Esophagus (tissue), 2 donors: ENCODE data around the gene TRIM2. TPM values are rescaled to one million over a fixed set of nuclear protein-coding genes. Genes with fewer than 3 reads are reported as not detected.
"Not testable (repeated sequence)": the region's sequence is repeated elsewhere in the genome, so short reads cannot be mapped to it uniquely, and the experiment has no call there.

Source experiments
- H3K27ac ChIP-seq, 2 donors: one replicate each; pipeline ENCODE4 v1.5.1; 2013; ENCODE audit warnings: low read depth in 2 of 2, mild to moderate bottlenecking in 2 of 2, inconsistent platforms in 1 of 2, low read length in 1 of 2, moderate library complexity in 1 of 2
- H3K27me3 ChIP-seq, 2 donors: one replicate each; pipeline ENCODE4 v1.6.1; 2013; ENCODE audit warnings: low read length in 2 of 2, control low read depth in 1 of 2, mild to moderate bottlenecking in 1 of 2; ENCODE audit not compliant: insufficient read depth in 2 of 2, control insufficient read depth in 1 of 2
- H3K36me3 ChIP-seq, 2 donors: one replicate each; pipeline ENCODE4 v1.6.1; 2013; ENCODE audit warnings: low read length in 1 of 2; ENCODE audit not compliant: control insufficient read depth in 2 of 2, insufficient read depth in 2 of 2
- H3K4me1 ChIP-seq, 2 donors: one replicate each; pipeline ENCODE4 v1.6.1; 2013; ENCODE audit warnings: low read length in 1 of 2; ENCODE audit not compliant: control insufficient read depth in 2 of 2, insufficient read depth in 2 of 2
- H3K4me3 ChIP-seq, 2 donors: one replicate each; pipeline ENCODE4 v1.5.1; 2013; ENCODE audit warnings: low read length in 2 of 2, mild to moderate bottlenecking in 2 of 2, low read depth in 1 of 2, moderate library complexity in 1 of 2
- H3K9me3 ChIP-seq, 2 donors: one replicate each; pipeline ENCODE4 v1.6.1; 2013; ENCODE audit warnings: mild to moderate bottlenecking in 2 of 2, low read depth in 1 of 2, low read length in 1 of 2, moderate library complexity in 1 of 2; ENCODE audit not compliant: control insufficient read depth in 2 of 2, insufficient read depth in 1 of 2
- WGBS, 2 donors: extraction: QIAGEN DNeasy Blood & Tissue Kit; methylation state at CpG; one replicate each; pipeline ENCODE4 v1.1.7; 2013; 5-methylcytosine and 5-hydroxymethylcytosine counted together
- polyA plus RNA-seq, 2 donors: library from polyadenylated mRNA; stranded (reverse); fragments of 200-250 nt; gene quantifications; one replicate each; pipeline ENCODE4 v1.2.3, GENCODE V29; 2013
- donor health status: healthy with polysubstance abuse.
- donor health status: Bipolar disorder and iron deficiency.

Gene TRIM2
- polyA plus RNA-seq, 2 donors: 4.0 to 8.8 TPM

DNA sequence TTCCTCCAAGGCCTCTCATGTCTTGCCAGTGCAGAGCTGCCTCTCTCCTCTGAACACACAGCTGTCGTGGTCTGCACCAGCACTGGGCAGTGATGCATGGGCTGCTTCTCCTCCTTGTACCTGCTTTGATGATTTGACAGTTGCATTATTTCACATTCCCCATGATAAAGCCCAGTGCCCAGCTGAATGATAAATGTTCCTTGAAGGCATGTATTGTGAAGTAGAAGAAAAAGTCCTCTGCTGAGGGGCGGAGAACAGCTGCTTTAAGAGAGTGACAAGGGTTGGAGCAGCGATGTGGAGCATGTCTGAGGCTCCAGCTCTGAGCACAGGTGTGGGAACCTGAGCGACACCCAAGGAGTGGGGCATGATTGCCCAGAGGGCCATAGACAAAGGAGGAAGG is 21.1 kb upstream of the TRIM2 start:
- Histone ChIP-seq H3K9me3 (no peaks in the 10 kb centered on the region), H3K36me3 (no peaks in the 10 kb centered on the region), H3K27ac (no peak overlapping the region), H3K27me3 (no peaks in the 10 kb centered on the region), H3K4me1 (peaks cover 0 to 3% of the 10 kb centered on the region in 2 donors), H3K4me3 (no peak overlapping the region)
- 80 to 86% methylated on average over 4 of the region's 4 CpGs for WGBS, 2 donors

GRCh38 chr4:153185331-153185852 is 18.9 kb upstream of the TRIM2 start:
- no peaks in the 10 kb centered on the region for H3K9me3 ChIP-seq
- H3K36me3 ChIP-seq: no peaks in the 10 kb centered on the region
- H3K27me3 ChIP-seq: no peaks in the 10 kb centered on the region
- no peak overlapping the region for H3K4me3 ChIP-seq
- whole genome bisulfite sequencing, 2 donors: 79 to 93% methylated on average over 2 of the region's 2 CpGs
- H3K4me1 ChIP-seq: peaks cover 0 to 3% of the 10 kb centered on the region in 2 donors
- H3K27ac ChIP-seq: no peak overlapping the region

- Histone ChIP-seq H3K9me3 (no peaks in the 10 kb centered on the region), H3K27ac (no peak overlapping the region), H3K27me3 (no peaks in the 10 kb centered on the region), H3K4me1 (peaks cover 0 to 3% of the 10 kb centered on the region in 2 donors), H3K36me3 (no peaks in the 10 kb centered on the region), H3K4me3 (no peak overlapping the region)
- WGBS, 2 donors: 80 to 84% methylated on average over 12 of the region's 12 CpGs
Observed at GRCh38 chr4:153186046-153186728, 18.1 kb upstream of the TRIM2 start.

GRCh38 chr4:153189016-153189801 is 15.0 kb upstream of the TRIM2 start:
- 45 to 47% methylated on average over 11 of the region's 11 CpGs for WGBS, 2 donors
- no peak overlapping the region for H3K27ac ChIP-seq
- H3K4me3 ChIP-seq: no peak overlapping the region
- no peaks in the 10 kb centered on the region for H3K4me1 ChIP-seq
- no peaks in the 10 kb centered on the region for H3K36me3 ChIP-seq
- H3K27me3 ChIP-seq: no peaks in the 10 kb centered on the region
- H3K9me3 ChIP-seq: no peaks in the 10 kb centered on the region

DNA sequence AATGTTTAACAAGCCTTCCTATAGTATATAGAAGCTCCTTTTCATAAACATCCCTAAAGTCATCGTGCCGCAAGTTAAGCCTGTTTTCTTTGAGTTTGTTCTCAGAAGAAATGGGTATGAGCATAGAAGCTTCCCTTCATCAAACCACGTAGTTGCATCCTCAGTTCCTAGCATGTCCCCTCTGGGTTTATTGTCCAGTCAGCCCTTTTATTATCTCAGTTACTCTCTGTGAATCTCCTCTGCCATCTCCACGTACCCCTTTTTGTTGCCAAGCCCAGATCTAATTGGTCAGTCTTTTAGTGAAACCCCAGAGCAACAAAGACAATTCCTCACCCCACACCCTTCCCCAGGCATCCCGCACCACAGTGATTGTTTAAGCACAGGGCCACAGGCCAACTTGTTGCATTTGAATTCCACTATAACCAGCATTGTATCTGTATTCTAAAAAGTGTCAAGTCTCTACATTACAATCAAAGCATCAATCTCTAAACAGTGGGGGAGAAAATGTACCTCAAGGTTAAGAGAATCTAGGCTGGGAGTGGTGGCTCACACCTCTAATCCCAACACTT is 12.4 kb upstream of the TRIM2 start:
- Histone ChIP-seq H3K36me3 (no peaks in the 10 kb centered on the region), H3K27ac (no peak overlapping the region), H3K27me3 (no peaks in the 10 kb centered on the region), H3K9me3 (no peaks in the 10 kb centered on the region), H3K4me3 (no peak overlapping the region), H3K4me1 (no peaks in the 10 kb centered on the region)
- 83 to 87% methylated on average over 5 of the region's 5 CpGs for WGBS, 2 donors

DNA sequence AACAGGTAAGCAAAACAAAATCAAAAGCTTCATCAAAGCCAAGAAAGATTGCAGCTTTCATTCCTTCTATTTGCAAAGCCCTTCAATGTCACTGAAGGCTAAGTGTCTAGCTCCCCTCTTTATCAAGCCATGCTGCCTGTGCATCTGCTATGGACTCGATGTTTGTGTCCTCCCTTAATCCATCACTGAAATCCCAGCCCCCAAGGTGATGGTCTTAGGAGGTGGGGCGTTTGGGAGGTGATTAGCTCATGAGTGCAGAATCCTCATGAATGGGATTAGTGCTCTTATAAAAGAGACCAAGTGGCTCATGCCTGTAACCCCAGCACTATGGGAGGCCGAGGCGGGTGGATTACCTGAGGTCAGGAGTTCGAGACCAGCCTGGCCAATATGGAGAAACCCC is 6.9 kb upstream of the TRIM2 start:
- Histone ChIP-seq H3K27me3 (no peaks in the 10 kb centered on the region), H3K27ac (no peak overlapping the region), H3K36me3 (no peaks in the 10 kb centered on the region), H3K9me3 (no peaks in the 10 kb centered on the region), H3K4me1 (no peaks in the 10 kb centered on the region), H3K4me3 (no peak overlapping the region)
- 89 to 95% methylated on average over 5 of the region's 5 CpGs for WGBS, 2 donors

DNA sequence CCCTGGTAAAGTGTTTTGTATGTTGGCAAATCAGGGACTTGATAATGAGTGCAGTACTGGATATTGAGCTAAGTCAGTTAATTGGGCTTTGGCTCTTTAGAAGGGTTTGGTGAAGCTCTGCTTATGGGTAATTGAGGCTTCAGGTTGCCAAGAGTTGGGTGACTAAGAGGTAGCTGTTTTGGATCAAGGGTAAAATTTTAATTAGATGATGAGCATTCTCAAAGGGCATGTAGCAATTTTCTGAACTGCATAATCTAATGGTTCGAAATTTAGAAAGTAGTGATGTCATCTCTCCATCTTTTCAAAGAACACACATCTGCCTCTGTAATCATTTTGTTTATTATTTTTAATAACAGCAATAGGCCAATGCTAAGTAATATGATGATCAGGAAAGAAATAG is 5.5 kb upstream of the TRIM2 start:
- Histone ChIP-seq H3K4me3 (no peak overlapping the region), H3K9me3 (no peaks in the 10 kb centered on the region), H3K27me3 (no peaks in the 10 kb centered on the region), H3K36me3 (no peaks in the 10 kb centered on the region), H3K4me1 (no peaks in the 10 kb centered on the region), H3K27ac (no peak overlapping the region)
- 73 to 79% methylated on average over 1 of the region's 1 CpG for WGBS, 2 donors

- H3K27me3 ChIP-seq, H3K27ac ChIP-seq, H3K9me3 ChIP-seq, H3K36me3 ChIP-seq, H3K4me3 ChIP-seq, H3K4me1 ChIP-seq: not testable (repeated sequence)
- 60 to 73% methylated on average over 5 of the region's 5 CpGs for WGBS, 2 donors
Observed at GRCh38 chr4:153203746-153204145, 497 bp upstream of the TRIM2 start.

GRCh38 chr4:153204728-153205648 is 745 bp downstream of the TRIM2 start:
- Histone ChIP-seq H3K4me1 (peaks cover 0 to 3% of the 10 kb centered on the region in 2 donors), H3K27ac (no peak overlapping the region), H3K27me3 (no peaks in the 10 kb centered on the region), H3K36me3 (no peaks in the 10 kb centered on the region), H3K4me3 (no peak overlapping the region), H3K9me3 (no peaks in the 10 kb centered on the region)
- 43 to 49% methylated on average over 22 of the region's 22 CpGs for WGBS, 2 donors
